HepG2 (cell line): ENCODE data around the gene ZBTB7C. TPM values are rescaled to one million over a fixed set of nuclear protein-coding genes. Genes with fewer than 3 reads are reported as not detected.
A peak's percentile ranks its signal among the peaks of the same experiment; 100 is the strongest.

Experiments
- ARNTL ChIP-seq: sonication (generic); formaldehyde crosslinking; IDR thresholded peaks from 2 replicates; pipeline ENCODE4 v1.4.0; 2020; ENCODE audit warnings: mild to moderate bottlenecking, missing genetic modification reagents
- CAMTA2 ChIP-seq: sonication (generic); formaldehyde crosslinking; IDR thresholded peaks from 2 replicates; pipeline ENCODE4 v1.4.0; 2020; ENCODE audit warnings: mild to moderate bottlenecking, missing genetic modification reagents, borderline replicate concordance
- CBX2 ChIP-seq, 2 experiments: fragments of 200-600 bp in 1 of 2; sonication (generic); formaldehyde crosslinking in 1 of 2; IDR thresholded peaks; 2 replicates each; pipeline versions ENCODE4 v1.7.0 to v1.8.1; 2018 to 2022; ENCODE audit warnings: low read depth in 2 of 2, low read length in 1 of 2, mild to moderate bottlenecking in 1 of 2, missing genetic modification reagents in 1 of 2
- CENPBD1 ChIP-seq: sonication (generic); formaldehyde crosslinking; IDR thresholded peaks from 2 replicates; pipeline ENCODE4 v1.8.0; 2022; ENCODE audit warnings: missing genetic modification reagents, low read depth, mild to moderate bottlenecking, borderline replicate concordance
- CTCF ChIP-seq: sonication (generic); formaldehyde crosslinking; IDR thresholded peaks from 2 replicates; pipeline ENCODE4 v1.5.0; 2020; ENCODE audit warnings: mild to moderate bottlenecking, missing genetic modification reagents, moderate library complexity
- HNF1B ChIP-seq: sonication (generic); formaldehyde crosslinking; IDR thresholded peaks from 2 replicates; pipeline ENCODE4 v1.5.1; 2020; ENCODE audit warnings: mild to moderate bottlenecking, moderate library complexity, missing genetic modification reagents
- KAT2B ChIP-seq: fragments of 150-350 bp; IDR thresholded peaks from 2 replicates; pipeline ENCODE4 v1.6.1; 2014; ENCODE audit warnings: low read depth, low read length, borderline replicate concordance
- MLLT10 ChIP-seq: sonication (generic); formaldehyde crosslinking; IDR thresholded peaks from 2 replicates; pipeline ENCODE4 v1.4.0; 2020; ENCODE audit warnings: missing genetic modification reagents
- MZF1 ChIP-seq: sonication (generic); formaldehyde crosslinking; IDR thresholded peaks from 2 replicates; pipeline ENCODE4 v1.8.1; 2023; ENCODE audit warnings: mild to moderate bottlenecking, missing genetic modification reagents, borderline replicate concordance
- RAD21 ChIP-seq: fragments of 450-650 bp; formaldehyde crosslinking; IDR thresholded peaks from 2 replicates; pipeline ENCODE4 v1.5.0; 2020; ENCODE audit warnings: mild to moderate bottlenecking
- RAD51 ChIP-seq: fragments of 450-650 bp; IDR thresholded peaks from 2 replicates; pipeline ENCODE4 v1.6.1; 2016; ENCODE audit warnings: borderline replicate concordance
- SETDB1 ChIP-seq: sonication (generic); formaldehyde crosslinking; IDR thresholded peaks from 2 replicates; pipeline ENCODE4 v1.5.1; 2020; ENCODE audit warnings: missing genetic modification reagents, mild to moderate bottlenecking, borderline replicate concordance
- SNAPC2 ChIP-seq: sonication (generic); formaldehyde crosslinking; IDR thresholded peaks from 2 replicates; pipeline ENCODE4 v1.8.1; 2022; ENCODE audit warnings: mild to moderate bottlenecking, missing genetic modification reagents
- STAG1 ChIP-seq: sonication (generic); formaldehyde crosslinking; IDR thresholded peaks from 2 replicates; pipeline ENCODE4 v1.4.0; 2020; ENCODE audit warnings: missing genetic modification reagents
- TERF1 ChIP-seq: sonication (generic); formaldehyde crosslinking; IDR thresholded peaks from 2 replicates; pipeline ENCODE4 v1.8.0; 2022; ENCODE audit warnings: mild to moderate bottlenecking, missing genetic modification reagents, moderate library complexity
- ZMYM4 ChIP-seq: sonication (generic); formaldehyde crosslinking; IDR thresholded peaks from 2 replicates; pipeline ENCODE4 v1.8.1; 2023; ENCODE audit warnings: mild to moderate bottlenecking, missing genetic modification reagents
- ZNF367 ChIP-seq: sonication (generic); formaldehyde crosslinking; IDR thresholded peaks from 2 replicates; pipeline ENCODE4 v1.4.0; 2020; ENCODE audit warnings: missing genetic modification reagents, borderline replicate concordance
- ZNF503 ChIP-seq: sonication (generic); formaldehyde crosslinking; IDR thresholded peaks from 2 replicates; pipeline ENCODE4 v1.4.0; 2020; ENCODE audit warnings: missing genetic modification reagents
- ZNF552 ChIP-seq: sonication (generic); formaldehyde crosslinking; IDR thresholded peaks from 2 replicates; pipeline ENCODE4 v1.9.0; 2022; ENCODE audit warnings: missing genetic modification reagents, mild to moderate bottlenecking, borderline replicate concordance
- ZNF709 ChIP-seq: sonication (generic); formaldehyde crosslinking; IDR thresholded peaks from 2 replicates; pipeline ENCODE4 v1.5.0; 2020; ENCODE audit warnings: mild to moderate bottlenecking, missing genetic modification reagents
- ZNF766 ChIP-seq: sonication (generic); formaldehyde crosslinking; IDR thresholded peaks from 2 replicates; pipeline ENCODE4 v1.5.0; 2020; ENCODE audit warnings: missing genetic modification reagents, borderline replicate concordance
- ZNF792 ChIP-seq: IDR thresholded peaks from 2 replicates; pipeline ENCODE4 v1.6.1; 2016
- polyA plus RNA-seq, 8 experiments: library from polyadenylated mRNA; depleted of rRNA in 3 of 8; stranded (reverse) in 7 of 8; unstranded in 1 of 8; fragments of >200 nt; fragmentation: Illumina TruSeq in 4 of 8; extraction: Trizol in 4 of 8; gene quantifications; 2 replicates each; pipeline versions ENCODE4 v1.2.1 to v1.2.3, GENCODE V29; 2011 to 2016; ENCODE audit warnings: low read depth in 4 of 8, missing spikeins in 1 of 8, mixed read lengths in 1 of 8; ENCODE audit not compliant: insufficient read depth in 1 of 8
- total RNA-seq, 5 experiments: library from RNA; depleted of rRNA; stranded (reverse); fragments of >200 nt; fragmentation: Illumina TruSeq; extraction: Trizol; gene quantifications; 2 replicates each; pipeline ENCODE4 v1.2.3, GENCODE V29; 2016; ENCODE audit warnings: low read depth in 1 of 5

The ZBTB7C gene
- total and polyA plus RNA-seq, 2 of the 13 experiments (the other 11 are each of a cell fraction or from before 2014, with no cell fraction given), result 0.01 to 0.04 TPM

GRCh38 chr18:48030616-48031480 is 378.3 kb downstream of the ZBTB7C start (continued):
- TF ChIP-seq ZNF766 (CRISPR knock-in tag) (no peak), ZNF552 (CRISPR knock-in tag) (no peak), STAG1 (peak; percentile 88), SETDB1 (no peak), CTCF (CRISPR knock-in tag) (peak; percentile 85), ZNF367 (CRISPR knock-in tag) (no peak), RAD21 (CRISPR knock-in tag) (peak; percentile 59), ZNF792 (CRISPR knock-in tag) (no peak), MZF1 (CRISPR knock-in tag) (no peak), TERF1 (CRISPR knock-in tag) (no peak), CENPBD1 (CRISPR knock-in tag) (no peak), ZNF503 (CRISPR knock-in tag) (no peak), CBX2 (IDR thresholded peaks at IDR 0.05; ENCODE audit: low read depth, low read length) (no peak), CBX2 (CRISPR knock-in tag; IDR thresholded peaks at IDR 0.05; ENCODE audit: low read depth) (no peak), CAMTA2 (CRISPR knock-in tag) (no peak), KAT2B (no peak), SNAPC2 (CRISPR knock-in tag) (no peak), ZNF709 (CRISPR knock-in tag) (no peak), MLLT10 (CRISPR knock-in tag) (no peak), RAD51 (no peak), ARNTL (CRISPR knock-in tag) (no peak), HNF1B (CRISPR knock-in tag) (0 out of 2 replicates have a peak, but pooled peaks have one; percentile 37), ZMYM4 (CRISPR knock-in tag) (no peak)
